ENCODE results near the gene VLDLR.

Gene VLDLR

DNA sequence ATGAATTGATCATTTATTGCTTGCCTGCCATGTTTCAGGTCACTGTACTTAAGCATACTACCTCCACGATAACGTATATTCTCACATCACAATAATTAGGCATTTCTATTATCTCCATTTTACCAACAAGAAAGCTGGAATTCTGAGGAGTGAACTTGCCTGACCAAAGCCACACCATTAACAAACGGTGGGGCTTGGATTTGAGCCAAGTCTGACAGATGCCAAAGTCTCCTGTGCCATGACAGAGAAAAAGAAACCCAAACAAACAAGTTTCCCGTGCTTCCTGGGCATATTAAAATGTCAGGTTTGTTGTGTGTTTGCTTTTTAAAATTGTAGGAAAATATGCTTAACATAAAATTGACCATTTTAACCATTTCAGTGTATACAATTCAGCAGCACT, 54.9 kb downstream of the VLDLR start:
- in situ Hi-C loops (cut with MboI; ENCODE audit: low sequenced_read_pairs, unreplicated experiment) = no loop called here
- no peak for DNase-seq (ENCODE audit: low spot score)
- TF ChIP-seq, protein P1, sequence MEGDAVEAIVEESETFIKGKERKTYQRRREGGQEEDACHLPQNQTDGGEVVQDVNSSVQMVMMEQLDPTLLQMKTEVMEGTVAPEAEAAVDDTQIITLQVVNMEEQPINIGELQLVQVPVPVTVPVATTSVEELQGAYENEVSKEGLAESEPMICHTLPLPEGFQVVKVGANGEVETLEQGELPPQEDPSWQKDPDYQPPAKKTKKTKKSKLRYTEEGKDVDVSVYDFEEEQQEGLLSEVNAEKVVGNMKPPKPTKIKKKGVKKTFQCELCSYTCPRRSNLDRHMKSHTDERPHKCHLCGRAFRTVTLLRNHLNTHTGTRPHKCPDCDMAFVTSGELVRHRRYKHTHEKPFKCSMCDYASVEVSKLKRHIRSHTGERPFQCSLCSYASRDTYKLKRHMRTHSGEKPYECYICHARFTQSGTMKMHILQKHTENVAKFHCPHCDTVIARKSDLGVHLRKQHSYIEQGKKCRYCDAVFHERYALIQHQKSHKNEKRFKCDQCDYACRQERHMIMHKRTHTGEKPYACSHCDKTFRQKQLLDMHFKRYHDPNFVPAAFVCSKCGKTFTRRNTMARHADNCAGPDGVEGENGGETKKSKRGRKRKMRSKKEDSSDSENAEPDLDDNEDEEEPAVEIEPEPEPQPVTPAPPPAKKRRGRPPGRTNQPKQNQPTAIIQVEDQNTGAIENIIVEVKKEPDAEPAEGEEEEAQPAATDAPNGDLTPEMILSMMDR (IDR thresholded peaks at IDR 0.05; ENCODE audit: borderline replicate concordance, control extremely low read depth, extremely low read depth, insufficient read depth, missing control alignments) = no peak

DNA sequence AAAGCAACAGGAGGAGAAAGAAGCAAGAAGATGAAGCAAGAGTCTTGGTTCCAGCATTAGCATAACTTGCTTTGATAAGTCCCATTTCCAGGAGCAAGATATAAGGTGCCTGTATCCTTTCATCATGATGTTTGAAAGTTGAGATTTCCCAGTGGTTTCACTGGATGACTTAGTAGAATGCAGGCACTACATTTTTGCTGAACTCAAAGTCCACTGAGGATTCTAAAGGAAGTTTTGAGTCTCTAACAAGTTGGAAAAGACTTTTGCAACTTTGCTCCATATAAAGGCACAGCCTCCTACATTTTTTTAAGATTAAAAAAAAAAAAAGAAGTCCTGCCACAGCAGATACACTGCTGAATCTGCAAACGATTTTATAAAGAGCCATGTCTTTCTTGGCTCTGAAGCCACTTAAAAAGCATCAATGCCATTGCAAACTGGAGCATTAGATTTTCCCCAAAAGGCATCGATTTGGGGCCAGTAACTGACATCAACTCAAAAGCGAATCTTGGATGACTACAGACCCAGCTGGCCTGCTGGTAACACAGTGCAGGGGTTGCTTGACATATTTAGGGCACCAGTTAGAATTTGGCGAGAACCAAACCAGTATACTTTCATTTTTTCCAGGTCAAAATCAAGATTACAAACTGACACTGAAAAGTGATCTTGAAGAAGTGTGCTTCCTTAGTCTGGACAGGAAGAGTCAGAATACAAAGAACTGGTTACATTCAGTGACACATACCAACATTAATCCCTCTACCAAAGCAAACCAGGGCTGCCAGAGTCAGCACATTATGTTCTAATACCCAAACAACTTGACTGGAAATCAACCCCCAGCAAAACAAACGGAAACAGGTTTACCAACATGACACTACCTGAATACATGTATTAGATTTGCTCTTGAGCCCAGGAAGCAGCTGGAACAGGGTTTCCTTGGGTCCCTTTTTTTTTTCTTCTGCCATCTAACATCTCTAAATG, 56.6 kb downstream of the VLDLR start:
- no peak for DNase-seq (ENCODE audit: low spot score)
- in situ Hi-C loops (cut with MboI; ENCODE audit: low sequenced_read_pairs, unreplicated experiment) = no loop called here
- TF ChIP-seq, protein P1 (IDR thresholded peaks at IDR 0.05; ENCODE audit: borderline replicate concordance, control extremely low read depth, extremely low read depth, insufficient read depth, missing control alignments) = no peak

DNA sequence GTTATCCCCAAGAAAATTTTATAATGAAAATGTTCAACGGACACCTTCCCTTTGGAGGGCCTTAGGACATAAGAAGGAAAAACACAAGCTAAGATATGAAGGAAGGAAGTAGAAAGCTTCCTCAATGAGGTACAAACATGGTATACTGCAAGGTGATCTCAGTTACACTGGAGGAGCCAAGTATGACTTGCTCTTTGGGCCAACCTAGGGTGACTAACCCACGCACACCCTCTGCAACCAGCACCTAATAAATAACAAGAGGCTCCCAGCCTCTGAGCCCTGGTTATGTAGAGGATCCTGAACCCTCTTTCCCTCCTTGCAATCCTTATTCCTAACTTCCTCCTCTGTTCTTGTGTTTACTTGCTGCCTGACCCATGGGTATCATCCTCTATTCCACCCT, 57.4 kb downstream of the VLDLR start:
- TF ChIP-seq, protein P1 (IDR thresholded peaks at IDR 0.05; ENCODE audit: borderline replicate concordance, control extremely low read depth, extremely low read depth, insufficient read depth, missing control alignments) = no peak
- in situ Hi-C loops (cut with MboI; ENCODE audit: low sequenced_read_pairs, unreplicated experiment) = no loop called here
- no peak for DNase-seq (ENCODE audit: low spot score)

DNA sequence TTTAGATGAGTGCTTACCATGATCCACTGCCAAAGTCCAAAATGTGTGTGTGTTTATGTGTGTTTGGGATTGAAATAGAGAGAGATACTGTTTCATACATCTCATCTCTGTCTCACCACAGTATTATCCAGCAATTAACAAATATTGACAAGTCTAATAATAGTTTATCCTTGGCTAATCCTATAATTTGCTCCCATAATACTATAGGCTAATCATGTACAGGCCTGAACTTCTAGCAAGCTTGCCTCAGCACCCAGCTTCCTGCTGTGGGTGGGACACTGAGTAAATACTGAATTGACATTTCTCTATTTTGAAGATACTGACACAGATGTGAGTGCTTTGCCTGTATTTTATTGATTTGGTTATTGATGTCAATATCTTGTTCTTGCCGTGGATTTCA, 60.4 kb downstream of the VLDLR start:
- no peak for DNase-seq (ENCODE audit: low spot score)
- TF ChIP-seq, protein P1 (IDR thresholded peaks at IDR 0.05; ENCODE audit: borderline replicate concordance, control extremely low read depth, extremely low read depth, insufficient read depth, missing control alignments) = no peak
- in situ Hi-C loops (cut with MboI; ENCODE audit: low sequenced_read_pairs, unreplicated experiment) = no loop called here

DNA sequence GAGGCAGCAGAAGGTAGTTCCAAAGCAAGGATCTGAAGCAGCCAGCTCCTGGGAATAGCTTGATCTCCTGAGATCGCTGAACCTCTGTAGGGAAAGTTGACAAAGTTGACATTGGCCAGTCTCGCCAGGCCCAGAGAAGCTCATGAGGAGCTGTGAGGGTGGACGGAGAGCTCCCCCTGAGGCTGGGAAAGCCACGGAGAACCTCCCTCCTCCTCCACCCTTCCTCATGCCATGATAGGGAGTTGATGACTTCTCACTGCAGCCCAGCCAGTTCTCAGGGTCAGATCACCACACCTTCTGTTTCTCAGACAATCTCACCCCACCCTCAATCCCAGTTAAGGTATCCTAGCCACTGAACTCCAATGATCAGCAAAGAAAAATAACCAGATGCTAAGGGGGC, 65.3 kb downstream of the VLDLR start:
- DNase-seq (ENCODE audit: low spot score) = no peak
- TF ChIP-seq, protein P1 (IDR thresholded peaks at IDR 0.05; ENCODE audit: borderline replicate concordance, control extremely low read depth, extremely low read depth, insufficient read depth, missing control alignments) = no peak
- in situ Hi-C loops (cut with MboI; ENCODE audit: low sequenced_read_pairs, unreplicated experiment) = no loop called here

DNA sequence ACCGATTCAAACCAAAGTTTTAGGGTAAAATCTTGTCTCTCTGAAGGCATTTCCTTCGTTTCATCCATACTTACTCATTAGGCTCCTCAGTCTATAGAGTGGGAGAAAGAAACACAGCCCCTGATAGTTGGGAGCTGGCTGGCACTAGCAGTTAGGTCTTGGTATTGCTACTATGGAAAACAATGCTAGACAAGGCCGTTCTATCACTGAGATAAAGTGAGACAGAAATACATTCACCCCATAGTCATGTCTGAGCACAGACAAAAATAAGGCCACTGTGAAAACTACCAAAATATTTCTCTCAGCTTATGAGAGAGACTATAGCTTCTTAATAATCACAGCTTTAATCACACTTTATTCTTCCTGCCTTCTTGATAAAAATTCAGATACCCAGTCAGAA, 67.0 kb downstream of the VLDLR start:
- DNase-seq (ENCODE audit: low spot score) = no peak
- in situ Hi-C loops (cut with MboI; ENCODE audit: low sequenced_read_pairs, unreplicated experiment) = no loop called here
- TF ChIP-seq, protein P1 (IDR thresholded peaks at IDR 0.05; ENCODE audit: borderline replicate concordance, control extremely low read depth, extremely low read depth, insufficient read depth, missing control alignments) = no peak

All from GM13976 (cell line).